Glomerular endothelial cell (primary cell): ENCODE results near the gene GSN. TPM values are rescaled to one million over a fixed set of nuclear protein-coding genes. Genes with fewer than 3 reads are reported as not detected.

Source experiments
- DNase-seq: peaks from one replicate; pipeline ENCODE4 v3.0.0-alpha.2; 2011; ENCODE audit warnings: low read depth, low spot score; ENCODE audit errors: extremely low read depth
- total RNA-seq: library from RNA; depleted of rRNA; stranded (reverse); fragments of >200 nt; gene quantifications from 2 replicates; pipeline ENCODE4 v1.2.3, GENCODE V29; 2015

Gene GSN
- total RNA-seq, 1 donor from 2014 or later = 243 TPM

DNA sequence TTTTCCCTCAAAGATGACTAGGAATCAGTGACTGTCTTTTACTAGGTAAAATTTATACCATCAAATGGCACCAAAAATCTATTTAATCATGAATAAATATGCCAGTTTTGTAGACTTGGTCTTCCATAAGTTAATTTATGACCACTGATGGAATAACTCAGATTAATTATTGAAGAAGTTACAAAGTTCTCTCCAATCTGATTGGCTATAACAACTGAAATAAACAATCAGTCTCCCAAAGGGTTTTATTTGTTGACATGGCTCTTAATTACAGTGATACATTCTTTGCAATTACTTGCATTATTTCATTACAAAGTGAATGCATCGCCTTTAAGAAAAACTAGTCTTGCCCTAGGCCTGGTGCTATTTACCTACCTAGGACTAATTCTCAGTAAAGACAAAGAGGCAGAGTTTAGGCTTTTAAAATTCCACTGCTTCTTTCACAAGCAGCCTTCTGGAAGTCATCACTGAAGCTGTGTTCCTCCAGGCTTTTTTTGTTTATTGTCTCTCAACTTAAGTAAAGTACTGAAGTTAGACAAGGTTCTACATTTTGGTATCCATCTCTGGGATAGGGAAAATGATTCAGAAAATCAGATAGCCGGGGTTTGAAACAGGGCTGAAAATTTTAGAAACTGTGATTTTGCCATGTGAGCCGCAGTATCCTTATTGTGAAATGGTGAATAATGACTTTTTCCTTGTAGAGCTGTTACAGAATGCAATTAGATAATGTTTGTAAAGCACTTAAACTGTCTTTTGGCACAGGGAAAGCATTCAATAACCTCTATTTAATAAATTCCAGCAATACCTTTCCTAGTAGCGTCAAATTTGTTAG is 99.6 kb downstream of the GSN start:
- no peak for DNase-seq

DNA sequence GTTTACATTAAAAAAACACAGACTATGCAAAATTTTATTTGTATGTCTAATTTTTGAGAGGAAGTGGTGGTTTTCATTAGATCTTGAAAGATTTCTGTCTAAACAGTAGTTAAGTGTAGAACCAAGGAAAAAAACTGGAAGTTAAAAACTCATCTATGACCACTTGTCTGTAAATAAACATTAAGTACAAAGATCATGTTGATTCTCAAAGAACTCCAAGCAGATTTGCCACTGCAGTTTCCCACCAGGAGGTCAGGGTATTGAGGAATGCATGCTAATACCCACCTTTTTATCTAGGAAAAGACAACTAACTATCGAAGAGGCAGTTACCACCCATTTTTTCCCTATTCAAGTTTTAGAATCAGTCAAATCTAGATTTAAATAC is 100.2 kb downstream of the GSN start:
- DNase-seq = no peak

DNA sequence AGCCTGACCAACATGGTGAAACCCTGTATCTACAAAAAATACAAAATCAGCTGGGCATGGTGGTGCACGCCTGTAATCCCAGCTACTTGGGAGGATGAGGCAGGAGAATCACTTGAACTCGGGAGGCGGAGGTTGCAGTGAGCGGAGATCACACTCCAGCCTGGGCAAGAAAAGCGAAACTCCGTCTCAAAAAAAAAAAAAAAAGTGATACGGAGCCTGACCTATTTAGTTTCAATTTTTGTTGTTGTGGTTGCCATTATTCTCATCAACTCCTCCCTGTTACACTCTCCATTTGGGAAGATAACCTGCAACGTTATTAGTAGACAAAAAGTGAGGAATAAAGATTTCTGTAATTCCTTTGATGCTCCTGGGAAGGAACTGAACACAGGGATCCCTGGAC is 100.8 kb downstream of the GSN start:
- DNase-seq = no peak

DNA sequence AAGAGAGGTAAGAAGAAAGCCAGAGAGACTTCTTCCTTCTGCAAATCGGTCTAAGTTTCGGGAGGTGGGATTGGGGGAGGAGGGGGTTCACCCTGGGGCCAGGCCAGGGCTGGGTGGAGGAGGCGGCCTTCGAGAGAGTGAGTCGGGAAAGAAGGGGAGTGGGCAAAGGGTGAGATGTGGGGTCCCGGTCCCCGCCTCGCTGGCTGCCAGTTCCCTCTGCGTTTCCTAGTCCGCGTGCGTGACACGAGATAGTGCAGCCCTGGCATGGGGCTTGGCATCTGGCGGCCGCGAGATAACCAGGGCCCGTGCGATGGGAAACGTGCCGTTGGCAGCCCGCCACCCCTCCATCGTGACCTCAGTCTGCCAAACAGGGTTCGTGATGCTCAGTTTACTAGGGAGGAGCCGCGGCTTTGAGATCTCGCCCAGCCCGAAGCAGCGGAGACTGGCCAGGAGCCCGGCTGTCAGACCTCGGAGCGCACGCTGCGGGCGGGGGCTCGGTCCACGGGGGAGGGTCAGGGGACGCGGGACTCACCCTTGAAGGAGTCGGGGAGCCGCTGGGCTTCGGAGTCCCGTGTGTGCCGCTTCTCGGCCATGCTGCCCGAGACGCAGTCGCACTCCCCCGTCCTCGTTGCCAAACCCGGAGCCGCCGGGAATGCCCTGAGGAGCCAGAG is 101.8 kb downstream of the GSN start, which contains the start of gene STOM:
TSS of gene STOM (minus strand) at position 656 of the 671 bp plus-strand sequence. CDS start at position 593, 63 bp downstream.
- DNase-seq = no peak

DNA sequence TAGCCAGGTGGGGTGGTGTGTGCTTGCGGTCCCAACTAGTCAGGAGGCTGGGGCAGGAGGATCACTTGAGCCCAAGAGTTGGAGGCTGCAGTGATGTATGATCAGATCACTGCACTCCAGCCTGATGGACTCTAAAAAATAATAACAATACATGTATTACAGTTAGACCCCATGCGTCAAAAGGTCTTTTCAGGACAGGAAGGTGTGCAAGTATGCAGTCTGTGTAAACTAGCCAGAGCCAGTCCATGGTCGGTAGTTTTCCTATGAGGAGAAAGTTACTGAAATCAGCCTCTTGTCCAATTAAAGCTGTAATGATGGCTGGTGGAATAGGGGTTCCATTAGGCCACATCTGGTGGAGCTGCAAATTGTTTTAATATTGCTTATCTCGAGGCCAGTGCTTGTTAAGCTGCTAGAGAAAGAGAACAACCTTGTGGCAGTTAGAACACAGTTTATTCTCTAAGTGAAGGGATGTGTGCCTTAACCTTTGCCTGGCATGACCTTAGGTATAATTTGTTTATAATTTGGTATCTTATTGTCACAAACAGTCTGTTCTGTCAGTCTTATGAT is 103.6 kb downstream of the GSN start:
- DNase-seq = no peak

DNA sequence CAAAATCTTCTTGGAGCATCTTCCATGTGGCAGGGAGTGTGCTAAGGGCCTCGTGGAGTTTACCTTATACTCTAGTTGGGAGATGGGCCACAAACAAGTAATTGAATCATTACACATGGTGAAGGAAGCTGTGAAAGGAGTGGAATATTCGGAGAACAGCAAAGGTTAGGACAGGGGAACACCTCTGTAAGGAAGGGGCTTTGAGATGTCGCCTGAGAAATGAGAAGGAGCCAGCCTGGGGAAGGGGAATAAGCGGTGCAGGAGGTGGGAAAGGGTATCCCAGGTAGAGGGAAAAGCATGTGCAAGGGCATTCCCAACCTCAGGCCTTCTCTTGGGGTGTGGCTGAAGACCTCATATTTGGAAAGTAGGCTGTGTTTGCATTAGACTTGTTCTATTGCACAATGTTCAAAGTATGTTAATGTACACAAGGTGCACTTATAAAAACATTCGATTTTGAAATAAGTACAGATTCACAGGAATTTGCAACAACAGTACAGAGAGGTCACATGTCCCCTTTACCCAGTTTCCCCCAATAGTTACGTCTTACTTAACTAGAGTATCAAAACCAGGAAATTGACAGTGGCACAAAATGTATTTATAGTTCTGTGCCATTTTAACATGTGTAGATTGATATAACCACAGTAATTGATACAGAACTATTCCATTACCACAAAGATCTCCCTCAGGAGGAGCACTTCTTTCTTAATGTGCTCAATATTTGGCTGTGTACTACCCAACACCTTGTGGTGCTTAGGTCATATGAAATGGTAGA is 104.5 kb downstream of the GSN start:
- DNase-seq = no peak

DNA sequence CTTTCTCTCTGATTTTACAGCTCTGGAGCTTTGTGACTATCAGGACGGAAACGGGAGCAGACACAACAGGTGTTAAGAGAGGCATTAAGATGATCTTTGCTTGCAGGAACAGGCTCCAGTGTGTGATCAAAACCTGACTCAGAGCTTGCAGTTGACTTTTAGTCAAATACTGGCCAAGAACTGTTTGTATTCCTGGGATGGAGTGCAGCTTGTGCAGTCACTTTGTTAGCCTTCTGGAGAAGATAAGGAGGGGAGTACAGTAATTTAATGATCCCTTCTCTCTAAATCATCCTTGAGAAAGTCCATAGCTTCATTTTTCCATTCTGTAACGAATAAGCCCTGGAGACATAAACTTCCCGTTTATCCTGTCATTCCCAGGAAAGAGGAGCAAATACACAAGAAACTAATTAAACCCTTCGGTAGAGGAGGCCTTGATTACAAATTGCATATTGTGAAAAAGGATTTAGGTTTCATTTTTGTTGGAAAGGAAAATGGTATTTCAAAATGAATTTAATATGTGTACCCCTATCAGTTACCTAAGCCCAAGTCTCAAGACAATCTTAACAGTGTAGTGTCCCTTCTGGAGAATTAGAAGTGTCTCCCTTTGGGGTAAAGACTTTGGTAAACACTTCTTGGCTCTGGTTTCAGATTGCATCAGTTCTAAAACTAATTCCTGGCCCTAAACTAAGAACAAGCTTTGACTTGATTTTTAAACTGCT is 105.2 kb downstream of the GSN start:
- no peak for DNase-seq

DNA sequence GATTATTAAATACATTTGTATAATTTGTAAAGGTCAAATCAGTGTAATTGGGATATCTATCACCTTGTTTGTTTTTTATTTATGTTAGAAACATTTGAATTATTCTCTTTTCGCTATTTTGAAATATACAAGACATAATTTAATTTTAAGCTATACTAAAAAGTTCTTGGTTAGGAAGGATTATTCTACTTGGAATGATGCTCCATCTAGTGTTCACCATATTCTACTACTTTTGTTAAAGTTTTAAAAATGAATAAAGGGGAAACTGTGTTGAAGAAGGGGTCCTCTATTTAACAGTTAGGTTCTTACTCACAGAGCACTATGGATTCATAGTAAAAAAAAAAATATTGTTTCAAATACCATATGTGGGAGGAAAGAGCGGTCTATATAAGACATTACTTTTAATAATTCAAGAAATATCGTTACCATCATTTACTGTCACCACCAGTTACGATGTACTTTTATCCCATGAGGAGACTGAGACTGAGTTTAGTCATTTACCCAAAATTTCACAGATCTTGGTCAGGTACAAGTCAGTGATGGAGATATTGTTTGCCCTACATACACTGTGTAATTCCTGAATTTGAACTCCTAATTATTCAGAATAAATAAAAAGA is 108.4 kb downstream of the GSN start:
- no peak for DNase-seq

DNA sequence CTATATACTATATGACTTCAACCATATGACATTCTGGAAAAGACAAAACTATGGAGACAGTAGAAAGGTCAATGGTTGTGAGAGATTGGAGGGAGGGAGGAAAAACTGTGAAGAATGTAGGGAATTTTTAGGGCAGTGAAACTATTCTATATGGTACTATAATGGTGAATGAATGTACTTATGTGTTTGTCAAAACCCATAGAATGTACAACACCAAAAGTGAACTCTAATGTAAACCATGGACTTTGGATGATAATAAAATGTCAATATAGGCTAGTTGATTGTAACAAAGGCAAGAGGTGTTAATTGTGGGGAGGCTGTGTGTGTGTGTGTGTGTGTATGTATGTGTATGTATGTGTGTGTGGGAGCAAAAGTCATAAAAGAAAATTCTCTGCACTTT is 112.9 kb downstream of the GSN start:
- no peak for DNase-seq

Other genes starting within 250 kb of the GSN start
- 0.29 and 1.7 TPM in 2 replicates for gene C5, start 217.9 kb upstream of the GSN start, total RNA-seq
- 3.8 and 8.1 TPM in 2 replicates for gene CNTRL, start 193.2 kb upstream of the GSN start, total RNA-seq
- 35.6 and 43.3 TPM in 2 replicates for gene RAB14, start 66.3 kb upstream of the GSN start, total RNA-seq
- 109 and 118 TPM in 2 replicates for gene STOM, start 102.1 kb downstream of the GSN start, total RNA-seq
- 4.5 and 7.4 TPM in 2 replicates for gene GGTA1, start 231.7 kb downstream of the GSN start, total RNA-seq